ENCODE data around the gene DCST2. TPM values are rescaled to one million over a fixed set of nuclear protein-coding genes. Genes with fewer than 3 reads are reported as not detected.

The DCST2 gene
- total and polyA plus RNA-seq, 9 of the 15 experiments (the other 6 are each of a cell fraction or from before 2014, with no cell fraction given): 0.09 to 0.49 (median 0.11) TPM; not detected in 3

- TF ChIP-seq E2F4 (CRISPR knock-in tag; IDR thresholded peaks at IDR 0.05; ENCODE audit: low read depth): no peak
- no peak for TF ChIP-seq RUNX1 (IDR thresholded peaks at IDR 0.05; ENCODE audit: low read depth)
- 0 out of 2 replicates have a peak, but pooled peaks have one; percentile 52 for TF ChIP-seq HDGF (IDR thresholded peaks at IDR 0.05)
- TF ChIP-seq ZNF436 (CRISPR knock-in tag; IDR thresholded peaks at IDR 0.05): no peak
- 0 out of 2 replicates have a peak, but pooled peaks have one; percentile 35 for TF ChIP-seq ZBTB2 (IDR thresholded peaks at IDR 0.05)
- no peak for TF ChIP-seq SLC30A9 (CRISPR knock-in tag; IDR thresholded peaks at IDR 0.05)
- TF ChIP-seq BRCA1 (IDR thresholded peaks at IDR 0.05): no peak
- TF ChIP-seq BRCA1 (CRISPR knock-in tag; IDR thresholded peaks at IDR 0.05): no peak
- TF ChIP-seq VEZF1 (CRISPR knock-in tag; IDR thresholded peaks at IDR 0.05): peak; percentile 60
- no peak for TF ChIP-seq ZNF347 (CRISPR knock-in tag; IDR thresholded peaks at IDR 0.05; ENCODE audit: low read depth)
- no peak for TF ChIP-seq ZBTB33 (CRISPR knock-in tag; IDR thresholded peaks at IDR 0.05)
- TF ChIP-seq RB1 (IDR thresholded peaks at IDR 0.05; ENCODE audit: low read depth): 0 out of 2 replicates have a peak, but pooled peaks have one; percentile 2
- TF ChIP-seq ZKSCAN3 (CRISPR knock-in tag; IDR thresholded peaks at IDR 0.05): no peak
- TF ChIP-seq POLR2A (conservative IDR thresholded peaks at IDR 0.05): 0 out of 2 replicates have a peak, but pooled peaks have one; percentile 32
- no peak for TF ChIP-seq CTCF (IDR thresholded peaks at IDR 0.05 in 2 of 3, conservative IDR thresholded peaks at IDR 0.05 in 1 of 3; ENCODE audit: insufficient read depth in 2 of 3, low read depth in 1 of 3, low read length in 3 of 3)
- TF ChIP-seq IRF1 (CRISPR knock-in tag; IDR thresholded peaks at IDR 0.05; ENCODE audit: borderline replicate concordance): no peak
- no peak for TF ChIP-seq KDM4B (IDR thresholded peaks at IDR 0.05; ENCODE audit: borderline replicate concordance in 2 of 2, low read depth in 1 of 2)
Measured at GRCh38 chr1:155008015-155008941, 25.3 kb downstream of the DCST2 start (continued).

Data from K562 (cell line).